HG03571 (cell line): ENCODE results near the gene FBXO11.
A peak's percentile ranks its signal among the peaks of the same experiment; 100 is the strongest.
"Not testable (repeated sequence)": the region's sequence is repeated elsewhere in the genome, so short reads cannot be mapped to it uniquely, and the experiment has no call there.

Experiments
- ATAC-seq: cut with Tn5 transposase; IDR thresholded peaks from one replicate; pipeline ENCODE4 v1.9.1; 2021; ENCODE audit not compliant: unreplicated experiment

FBXO11 gene

GRCh38 chr2:47906157-47907038 lies at the start of gene FBXO11:
Gene FBXO11 (minus strand): TSS chr2:47906498. CDS start chr2:47905720, 778 bp downstream.
- ATAC-seq = peak; percentile 88

- ATAC-seq = no peak
Measured at GRCh38 chr2:47950340-47951301, 44.3 kb upstream of the FBXO11 start.

GRCh38 chr2:47946593-47946992 lies 40.3 kb upstream of the FBXO11 start:
- no peak for ATAC-seq

- no peak for ATAC-seq
Measured at GRCh38 chr2:47945046-47945781, 38.9 kb upstream of the FBXO11 start.

GRCh38 chr2:47941936-47942335 lies 35.6 kb upstream of the FBXO11 start:
- ATAC-seq = no peak

- no peak for ATAC-seq
Measured at GRCh38 chr2:47937677-47938076, 31.4 kb upstream of the FBXO11 start.

- ATAC-seq = no peak
Measured at GRCh38 chr2:47935071-47935470, 28.8 kb upstream of the FBXO11 start.

- no peak for ATAC-seq
Measured at GRCh38 chr2:47918043-47918442, 11.7 kb upstream of the FBXO11 start.

- ATAC-seq = no peak
Measured at GRCh38 chr2:47917276-47917961, 11.1 kb upstream of the FBXO11 start.

GRCh38 chr2:47916412-47916811 lies 10.1 kb upstream of the FBXO11 start:
- ATAC-seq = no peak

- not testable (repeated sequence) for ATAC-seq
Measured at GRCh38 chr2:47910662-47911061, 4.4 kb upstream of the FBXO11 start.

- ATAC-seq = no peak
Measured at GRCh38 chr2:47908682-47909081, 2.4 kb upstream of the FBXO11 start.

GRCh38 chr2:47907039-47907781 lies 912 bp upstream of the FBXO11 start:
- no peak for ATAC-seq

- peak; percentile 3 for ATAC-seq
Measured at GRCh38 chr2:47905386-47906156, 727 bp downstream of the FBXO11 start.

- no peak for ATAC-seq
Measured at GRCh38 chr2:47903781-47904490, 2.4 kb downstream of the FBXO11 start.

GRCh38 chr2:47901892-47902291 lies 4.4 kb downstream of the FBXO11 start:
- not testable (repeated sequence) for ATAC-seq

- ATAC-seq = no peak
Measured at GRCh38 chr2:47900857-47901256, 5.4 kb downstream of the FBXO11 start.
